WTC11 (cell line): ENCODE results near the gene PRR15L. TPM values are rescaled to one million over a fixed set of nuclear protein-coding genes. Genes with fewer than 3 reads are reported as not detected.

Source experiments
- ATAC-seq: fragments of 200-7000 bp; cut with Tn5 transposase; 2 replicates; pipeline ENCODE4 v1.10.0; 2021; ENCODE audit warnings: mild to moderate bottlenecking, moderate library complexity
- CTCF ChIA-PET: fragments of 300-600 bp; sonication (Branson Sonifier 250); formaldehyde crosslinking; loops from one replicate; lab custom pipeline; 2021; ENCODE audit warnings: antibody characterized with exemption; lab: Charles Lee
- POLR2A ChIA-PET: fragments of 350-600 bp; sonication (Branson Sonifier 250); formaldehyde crosslinking; loops from one replicate; lab custom pipeline; 2021; ENCODE audit warnings: antibody characterized with exemption; lab: Charles Lee
- DNase-seq: peaks from one replicate; pipeline ENCODE4 v3.0.0; 2021; ENCODE audit warnings: low spot score
- H3K27ac Mint-ChIP-seq: 2 replicates; pipeline ENCODE4 v1.8.0; 2021; ENCODE audit warnings: mixed read lengths
- H3K27me3 Mint-ChIP-seq: 2 replicates; pipeline ENCODE4 v1.8.0; 2021; ENCODE audit warnings: low read depth, mild to moderate bottlenecking, moderate library complexity, mixed read lengths
- H3K36me3 Mint-ChIP-seq: 2 replicates; pipeline ENCODE4 v1.8.0; 2021; ENCODE audit warnings: mixed read lengths
- H3K4me1 Mint-ChIP-seq: 2 replicates; pipeline ENCODE4 v1.8.0; 2022; ENCODE audit warnings: mixed read lengths
- H3K4me3 Mint-ChIP-seq: 2 replicates; pipeline ENCODE4 v1.8.0; 2021; ENCODE audit warnings: mild to moderate bottlenecking, moderate library complexity, mixed read lengths
- H3K9me3 Mint-ChIP-seq: 2 replicates; pipeline ENCODE4 v1.8.0; 2021; ENCODE audit warnings: mixed read lengths
- AFF4 ChIP-seq: sonication (generic); formaldehyde crosslinking; IDR thresholded peaks from 2 replicates; pipeline ENCODE4 v1.8.1; 2023; ENCODE audit warnings: mild to moderate bottlenecking, missing genetic modification reagents, borderline replicate concordance
- ATF1 ChIP-seq: sonication (generic); formaldehyde crosslinking; IDR thresholded peaks from 2 replicates; pipeline ENCODE4 v1.8.1; 2023; ENCODE audit warnings: mild to moderate bottlenecking, moderate library complexity, missing genetic modification reagents
- CREM ChIP-seq: sonication (generic); formaldehyde crosslinking; IDR thresholded peaks from 2 replicates; pipeline ENCODE4 v1.8.1; 2022; ENCODE audit warnings: mild to moderate bottlenecking, missing genetic modification reagents, moderate library complexity
- ELF4 ChIP-seq: sonication (generic); formaldehyde crosslinking; IDR thresholded peaks from 2 replicates; pipeline ENCODE4 v1.8.1; 2022; ENCODE audit warnings: low read depth, mild to moderate bottlenecking, moderate library complexity, missing genetic modification reagents
- GABPB1 ChIP-seq: sonication (generic); formaldehyde crosslinking; IDR thresholded peaks from 2 replicates; pipeline ENCODE4 v1.8.1; 2023; ENCODE audit warnings: mild to moderate bottlenecking, missing genetic modification reagents
- MAX ChIP-seq: sonication (generic); formaldehyde crosslinking; IDR thresholded peaks from 2 replicates; pipeline ENCODE4 v1.8.0; 2022; ENCODE audit warnings: mild to moderate bottlenecking, missing genetic modification reagents
- PREB ChIP-seq: sonication (generic); formaldehyde crosslinking; IDR thresholded peaks from 2 replicates; pipeline ENCODE4 v1.8.1; 2022; ENCODE audit warnings: mild to moderate bottlenecking, missing genetic modification reagents, moderate library complexity, borderline replicate concordance
- STAT6 ChIP-seq: sonication (generic); formaldehyde crosslinking; conservative IDR thresholded peaks from 2 replicates; pipeline ENCODE4 v1.8.1; 2023; ENCODE audit warnings: mild to moderate bottlenecking, low read depth, missing genetic modification reagents, moderate library complexity
- TCF7 ChIP-seq: sonication (generic); formaldehyde crosslinking; IDR thresholded peaks from 2 replicates; pipeline ENCODE4 v1.8.0; 2022; ENCODE audit warnings: mild to moderate bottlenecking, low read depth, missing genetic modification reagents, moderate library complexity
- TEAD4 ChIP-seq: sonication (generic); formaldehyde crosslinking; IDR thresholded peaks from 2 replicates; pipeline ENCODE4 v1.8.0; 2022; ENCODE audit warnings: mild to moderate bottlenecking, missing genetic modification reagents
- ZBTB21 ChIP-seq: sonication (generic); formaldehyde crosslinking; IDR thresholded peaks from 2 replicates; pipeline ENCODE4 v1.8.1; 2023; ENCODE audit warnings: mild to moderate bottlenecking, missing genetic modification reagents, borderline replicate concordance
- ZBTB43 ChIP-seq: sonication (generic); formaldehyde crosslinking; IDR thresholded peaks from 2 replicates; pipeline ENCODE4 v1.8.1; 2023; ENCODE audit warnings: mild to moderate bottlenecking, missing genetic modification reagents
- total RNA-seq: library from RNA; stranded (reverse); gene quantifications from 3 replicates; pipeline ENCODE4 v1.2.3, GENCODE V29; 2021

The PRR15L gene
- total RNA-seq, 1 experiment from 2014 or later, result 0.59 TPM

GRCh38 chr17:47955497-47956461, 1.9 kb downstream of the PRR15L start (continued):
- TF ChIP-seq STAT6 (CRISPR knock-in tag), result no peak

- H3K4me1 Mint-ChIP-seq, result peaks cover 35% of the 10 kb centered on the region
- TF ChIP-seq ATF1 (CRISPR knock-in tag) (no peak), TCF7 (no peak), AFF4 (CRISPR knock-in tag) (no peak), MAX (CRISPR knock-in tag) (no peak), PREB (no peak)
- no peak for DNase-seq
- H3K27me3 Mint-ChIP-seq, result peaks cover 8% of the 10 kb centered on the region
- POLR2A ChIA-PET, result no interaction called here
- H3K9me3 Mint-ChIP-seq, result no peaks in the 10 kb centered on the region
- H3K4me3 Mint-ChIP-seq, result no peak overlapping the region
- CTCF ChIA-PET, result interaction anchor here (0.7 to 7.0 kb wide), 6 partner anchors 12 to 113 kb away, joined by 3 to 119 read pairs (median 9); partner anchors contain the start of genes CDK5RAP3, PNPO and SCRN2
- H3K27ac Mint-ChIP-seq, result no peak overlapping the region
- ATAC-seq, result no peak; the same call in 1 of the 2 replicates
- no peaks in the 10 kb centered on the region for H3K36me3 Mint-ChIP-seq
These were observed 3.8 kb downstream of the PRR15L start for GRCh38 chr17:47953909-47954308.

- Mint-ChIP-seq H3K27me3 (no peaks in the 10 kb centered on the region), H3K4me1 (peaks cover 23% of the 10 kb centered on the region), H3K9me3 (no peaks in the 10 kb centered on the region), H3K36me3 (no peaks in the 10 kb centered on the region), H3K27ac (no peak overlapping the region), H3K4me3 (no peak overlapping the region)
- ChIA-PET POLR2A (no interaction called here), CTCF (interaction anchor here (0.9 to 7.0 kb wide), 6 partner anchors 11 to 105 kb away, joined by 3 to 119 read pairs (median 11); partner anchors contain the start of genes CDK5RAP3 and PNPO)
- no peak for TF ChIP-seq ELF4 (CRISPR knock-in tag)
- TF ChIP-seq TEAD4 (CRISPR knock-in tag), result no peak
- TF ChIP-seq ZBTB21, result no peak
- TF ChIP-seq CREM, result no peak
- peak; percentile 47; the same call in 1 of the 2 replicates for TF ChIP-seq GABPB1 (CRISPR knock-in tag)
- no peak for TF ChIP-seq ZBTB43 (CRISPR knock-in tag)
- ATAC-seq (no peak), DNase-seq (no peak)
These were observed 5.3 kb downstream of the PRR15L start for GRCh38 chr17:47952171-47953021.
